Mucosa of stomach (tissue), 1 donor: Measurements from ENCODE around the gene ZER1.

Experiments used
- H3K27me3 ChIP-seq: one replicate; pipeline ENCODE4 v1.7.0; 2013; ENCODE audit warnings: mild to moderate bottlenecking, low read length; ENCODE audit not compliant: control insufficient read depth, insufficient read depth
- H3K36me3 ChIP-seq: one replicate; pipeline ENCODE4 v1.7.0; 2013; ENCODE audit warnings: low read length; ENCODE audit not compliant: control insufficient read depth, insufficient read depth
- H3K4me1 ChIP-seq: one replicate; pipeline ENCODE4 v1.7.0; 2013; ENCODE audit warnings: mild to moderate bottlenecking, low read length; ENCODE audit not compliant: control insufficient read depth, insufficient read depth
- H3K4me3 ChIP-seq: one replicate; pipeline ENCODE4 v1.7.0; 2013; ENCODE audit warnings: low read length
- H3K9ac ChIP-seq: one replicate; pipeline ENCODE4 v1.7.0; 2013; ENCODE audit warnings: mild to moderate bottlenecking, low read length, moderate library complexity
- H3K9me3 ChIP-seq: one replicate; pipeline ENCODE4 v1.7.0; 2013; ENCODE audit warnings: mild to moderate bottlenecking, low read length, moderate library complexity; ENCODE audit not compliant: control insufficient read depth
- donor health status: Pancreatic carcinoma.

ZER1 gene

DNA sequence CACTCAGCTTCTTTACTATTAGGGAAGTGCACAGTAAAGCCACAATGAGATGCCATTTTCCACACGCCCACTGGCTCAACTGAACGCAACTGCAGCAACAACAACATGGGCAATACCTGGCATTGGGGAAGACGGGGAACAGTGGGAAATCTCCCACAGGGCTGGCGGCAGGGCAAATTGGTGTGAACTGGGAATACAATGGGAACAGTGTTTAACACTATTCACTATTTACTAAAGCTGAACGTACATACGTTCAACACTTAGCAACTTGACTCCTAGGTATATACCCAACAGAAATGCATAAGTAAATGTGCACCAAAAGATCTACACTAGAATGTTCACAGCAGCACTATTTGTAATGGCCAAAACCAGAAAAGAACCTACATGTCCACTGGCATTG, 14.1 kb downstream of the ZER1 start:
- H3K4me3 ChIP-seq, result no peak overlapping the region
- H3K36me3 ChIP-seq, result peaks cover 7% of the 10 kb centered on the region
- no peak overlapping the region for H3K9ac ChIP-seq
- H3K4me1 ChIP-seq, result no peaks in the 10 kb centered on the region
- no peaks in the 10 kb centered on the region for H3K9me3 ChIP-seq
- no peaks in the 10 kb centered on the region for H3K27me3 ChIP-seq

DNA sequence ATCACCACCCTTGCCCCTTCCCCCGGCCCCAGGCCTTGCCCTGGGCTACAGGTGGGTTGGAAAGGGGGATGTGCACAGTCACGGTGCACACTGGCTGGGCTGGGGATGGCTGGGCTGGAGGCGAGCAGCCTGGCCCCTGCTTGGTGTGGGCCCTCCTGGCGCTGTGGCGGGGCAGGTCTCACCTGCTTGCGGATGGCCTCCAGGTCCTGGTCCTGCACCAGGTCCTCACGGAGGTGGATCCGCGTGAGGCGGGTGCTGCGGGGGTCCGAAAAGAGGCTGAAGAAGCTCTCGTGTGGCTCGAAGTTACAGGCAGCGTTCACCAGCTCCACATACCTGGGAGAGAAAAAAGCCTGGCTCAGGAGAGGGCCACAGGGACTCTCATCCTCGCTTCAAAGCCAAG, 18.1 kb downstream of the ZER1 start:
- Histone ChIP-seq H3K9ac (no peak overlapping the region), H3K36me3 (peaks cover 10% of the 10 kb centered on the region), H3K9me3 (no peaks in the 10 kb centered on the region), H3K27me3 (no peaks in the 10 kb centered on the region), H3K4me3 (no peak overlapping the region), H3K4me1 (no peaks in the 10 kb centered on the region)

DNA sequence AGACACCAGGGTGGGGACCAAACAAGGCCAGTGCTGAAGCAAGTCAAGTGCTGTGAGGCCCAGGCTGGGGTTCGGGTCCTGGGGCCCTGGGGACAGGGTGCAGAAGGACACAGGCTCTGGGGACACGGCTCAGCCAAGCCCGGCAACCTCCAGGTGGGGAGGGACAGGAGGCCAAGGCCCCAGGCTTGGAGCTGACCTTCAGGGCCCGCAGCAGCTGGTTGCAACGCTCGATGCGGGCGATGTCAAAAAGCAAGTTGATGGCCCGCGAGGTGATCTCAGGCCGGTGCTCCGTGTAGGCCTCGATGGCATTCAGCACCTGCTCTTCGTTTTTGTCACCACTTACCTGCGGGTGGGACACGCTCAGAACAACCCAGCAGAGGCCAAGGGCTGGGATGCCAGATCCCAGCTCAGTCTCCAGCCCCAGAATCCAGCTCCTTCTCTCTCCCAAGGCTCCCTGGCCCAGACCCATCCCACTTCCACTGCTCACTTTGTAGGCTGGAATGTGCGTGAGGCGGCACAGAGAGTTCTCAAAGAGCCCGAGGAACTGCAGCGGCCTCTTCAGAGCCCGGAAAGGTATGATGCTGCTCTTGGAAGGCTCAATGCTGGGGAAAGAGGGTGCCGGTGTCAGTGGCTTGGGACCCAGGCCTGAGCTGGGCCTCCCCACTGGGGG, 20.7 kb downstream of the ZER1 start:
- Histone ChIP-seq H3K9ac (no peak overlapping the region), H3K27me3 (no peaks in the 10 kb centered on the region), H3K36me3 (peaks cover 10% of the 10 kb centered on the region), H3K4me1 (no peaks in the 10 kb centered on the region), H3K4me3 (no peak overlapping the region), H3K9me3 (no peaks in the 10 kb centered on the region)

DNA sequence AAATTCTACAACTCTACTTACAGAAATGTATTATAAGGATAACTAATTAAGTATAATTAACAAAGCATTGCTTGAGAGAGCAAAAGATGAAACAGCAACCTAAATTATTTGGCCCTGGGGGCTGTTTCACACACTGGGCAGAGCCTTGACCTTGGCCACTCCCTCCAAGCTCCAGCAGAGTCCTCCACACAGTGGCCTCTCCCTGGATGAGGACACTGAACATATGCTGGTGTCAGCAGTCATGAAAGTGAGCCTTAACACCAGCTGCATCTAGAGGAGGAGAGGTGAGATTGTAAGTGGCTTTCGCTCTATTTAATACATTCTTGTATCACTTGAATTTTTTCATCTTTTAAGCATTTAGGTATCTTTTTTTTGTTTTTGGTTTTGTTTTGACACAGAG, 24.5 kb downstream of the ZER1 start:
- Histone ChIP-seq H3K4me3 (no peak overlapping the region), H3K9ac (no peak overlapping the region), H3K4me1 (no peaks in the 10 kb centered on the region), H3K9me3 (no peaks in the 10 kb centered on the region), H3K27me3 (no peaks in the 10 kb centered on the region), H3K36me3 (no peaks in the 10 kb centered on the region)

DNA sequence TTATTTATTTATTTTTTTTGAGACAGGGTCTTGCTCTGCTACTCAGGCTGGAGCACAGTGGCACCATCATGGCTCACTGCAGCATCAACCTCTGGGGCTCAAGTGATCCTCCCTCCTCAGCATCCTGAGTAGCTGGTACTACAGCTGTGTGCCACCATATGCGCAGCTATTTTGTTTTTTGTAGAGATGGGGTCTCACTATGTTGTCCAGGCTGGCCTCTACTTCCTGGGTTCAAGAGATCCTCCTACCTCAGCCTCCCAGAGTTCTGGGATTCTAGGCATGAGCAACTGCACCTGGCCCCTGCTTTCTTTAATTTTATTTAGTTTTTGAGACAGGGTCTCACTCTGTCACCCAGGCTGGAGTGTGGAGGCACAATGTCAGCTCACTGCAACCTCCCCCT, 28.3 kb downstream of the ZER1 start:
- no peak overlapping the region for H3K4me3 ChIP-seq
- H3K36me3 ChIP-seq, result peaks cover 4% of the 10 kb centered on the region
- no peak overlapping the region for H3K9ac ChIP-seq
- H3K27me3 ChIP-seq, result no peaks in the 10 kb centered on the region
- no peaks in the 10 kb centered on the region for H3K4me1 ChIP-seq
- no peaks in the 10 kb centered on the region for H3K9me3 ChIP-seq

DNA sequence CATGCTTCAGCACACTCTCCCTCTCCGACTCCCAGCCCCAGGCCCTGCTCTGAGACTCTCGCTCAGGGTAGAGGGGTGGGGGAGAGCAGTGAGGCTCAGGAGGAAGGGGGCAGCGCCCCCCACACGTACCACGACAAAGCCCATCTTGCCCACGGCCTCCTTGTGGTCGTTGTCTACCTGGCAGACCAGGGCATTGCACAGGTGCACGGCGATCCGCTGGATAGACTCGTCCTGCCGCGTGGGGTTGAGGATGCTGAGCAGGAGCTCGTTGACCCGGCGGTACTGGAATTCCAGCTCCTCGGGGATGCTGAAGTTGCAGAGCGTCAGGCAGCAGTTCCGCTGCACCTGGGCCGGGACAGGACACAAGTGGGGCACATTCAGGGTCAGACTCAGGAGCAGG, 29.3 kb downstream of the ZER1 start:
- Histone ChIP-seq H3K27me3 (no peaks in the 10 kb centered on the region), H3K4me1 (no peaks in the 10 kb centered on the region), H3K36me3 (peaks cover 4% of the 10 kb centered on the region), H3K9ac (no peak overlapping the region), H3K4me3 (no peak overlapping the region), H3K9me3 (no peaks in the 10 kb centered on the region)

DNA sequence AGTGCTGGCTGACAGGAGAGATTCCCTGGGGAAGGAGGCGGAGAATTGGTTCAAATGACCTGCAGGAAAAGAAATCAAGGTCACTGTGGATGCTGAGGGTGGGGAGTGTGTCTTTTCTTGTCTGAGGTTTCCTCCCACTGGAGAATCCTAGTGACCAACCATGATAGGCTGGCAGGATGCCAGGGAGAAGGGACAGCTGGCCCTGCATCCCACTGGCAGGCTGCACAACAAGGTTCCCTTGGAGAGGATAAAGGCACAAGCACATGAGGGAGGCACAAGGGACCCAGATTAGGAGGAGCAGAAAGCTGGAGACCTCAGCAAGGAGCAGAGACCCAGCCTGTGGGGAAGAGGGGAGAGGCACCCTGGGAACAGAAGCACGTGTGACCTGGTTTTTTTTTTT, 36.4 kb downstream of the ZER1 start:
- no peak overlapping the region for H3K4me3 ChIP-seq
- H3K9me3 ChIP-seq, result no peaks in the 10 kb centered on the region
- H3K9ac ChIP-seq, result no peak overlapping the region
- peaks cover 4% of the 10 kb centered on the region for H3K36me3 ChIP-seq
- no peaks in the 10 kb centered on the region for H3K27me3 ChIP-seq
- no peaks in the 10 kb centered on the region for H3K4me1 ChIP-seq

DNA sequence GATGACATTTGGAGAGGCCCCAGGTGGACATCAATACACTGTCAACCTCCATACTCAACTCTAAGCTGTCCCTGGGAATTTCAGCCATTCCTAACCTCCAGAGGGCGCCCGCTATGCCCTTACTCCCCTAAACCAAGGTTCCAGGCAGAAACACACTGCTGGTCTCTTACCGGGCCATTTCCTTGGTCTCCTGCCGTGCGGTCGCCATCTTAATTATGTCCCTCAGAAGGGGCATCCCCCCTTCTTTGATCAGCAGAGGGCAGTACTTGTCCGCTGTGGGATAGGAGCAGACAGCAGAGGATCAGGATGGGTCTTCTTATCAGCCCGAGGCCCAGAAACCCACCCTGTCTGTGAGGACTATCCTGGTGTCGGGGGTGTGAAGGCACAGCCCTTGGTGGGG, 38.5 kb downstream of the ZER1 start:
- Histone ChIP-seq H3K9ac (no peak overlapping the region), H3K4me1 (no peaks in the 10 kb centered on the region), H3K27me3 (no peaks in the 10 kb centered on the region), H3K4me3 (no peak overlapping the region), H3K36me3 (no peaks in the 10 kb centered on the region), H3K9me3 (no peaks in the 10 kb centered on the region)

DNA sequence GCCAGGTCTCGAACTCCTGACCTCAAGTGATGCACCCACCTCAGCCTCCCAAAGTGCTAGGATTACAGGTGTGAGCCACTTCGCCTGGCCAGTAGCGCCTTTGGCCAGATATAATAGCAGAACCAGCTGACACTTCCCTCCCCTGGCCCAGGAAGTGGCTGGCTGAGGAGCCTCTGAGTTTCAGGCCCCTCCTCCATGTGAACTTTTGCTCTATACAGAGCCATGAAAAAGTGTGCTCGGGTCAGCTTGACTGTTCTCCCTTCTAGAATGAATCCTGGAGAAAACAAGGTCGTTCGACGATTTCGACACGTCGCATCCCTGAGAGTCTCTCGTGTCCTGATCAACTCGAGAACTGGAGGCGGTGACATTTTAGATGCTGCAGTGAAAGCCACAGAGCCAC, 39.2 kb downstream of the ZER1 start:
- no peaks in the 10 kb centered on the region for H3K36me3 ChIP-seq
- no peak overlapping the region for H3K9ac ChIP-seq
- no peaks in the 10 kb centered on the region for H3K4me1 ChIP-seq
- H3K27me3 ChIP-seq, result no peaks in the 10 kb centered on the region
- no peaks in the 10 kb centered on the region for H3K9me3 ChIP-seq
- H3K4me3 ChIP-seq, result no peak overlapping the region

DNA sequence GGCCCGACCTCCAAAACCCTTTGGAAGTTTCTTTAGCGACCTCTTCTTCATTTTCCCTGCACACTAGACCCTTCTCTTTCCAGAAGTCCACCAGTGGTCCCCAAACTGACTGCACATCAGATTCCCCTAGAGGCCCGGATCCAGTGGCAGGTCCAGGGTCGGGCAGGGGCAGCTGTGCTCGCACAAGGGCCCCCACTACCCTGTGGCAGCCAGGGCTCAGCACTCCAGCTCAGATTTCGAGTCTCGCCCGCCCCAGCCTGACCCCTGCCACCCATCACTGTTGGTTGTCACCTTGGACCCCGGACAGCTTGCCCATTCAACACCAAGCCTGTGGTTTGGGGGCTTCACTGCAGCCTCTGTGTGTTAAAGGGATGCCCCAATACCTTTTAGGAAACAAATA, 40.0 kb downstream of the ZER1 start:
- Histone ChIP-seq H3K36me3 (no peaks in the 10 kb centered on the region), H3K4me3 (no peak overlapping the region), H3K4me1 (no peaks in the 10 kb centered on the region), H3K27me3 (no peaks in the 10 kb centered on the region), H3K9ac (no peak overlapping the region), H3K9me3 (no peaks in the 10 kb centered on the region)

DNA sequence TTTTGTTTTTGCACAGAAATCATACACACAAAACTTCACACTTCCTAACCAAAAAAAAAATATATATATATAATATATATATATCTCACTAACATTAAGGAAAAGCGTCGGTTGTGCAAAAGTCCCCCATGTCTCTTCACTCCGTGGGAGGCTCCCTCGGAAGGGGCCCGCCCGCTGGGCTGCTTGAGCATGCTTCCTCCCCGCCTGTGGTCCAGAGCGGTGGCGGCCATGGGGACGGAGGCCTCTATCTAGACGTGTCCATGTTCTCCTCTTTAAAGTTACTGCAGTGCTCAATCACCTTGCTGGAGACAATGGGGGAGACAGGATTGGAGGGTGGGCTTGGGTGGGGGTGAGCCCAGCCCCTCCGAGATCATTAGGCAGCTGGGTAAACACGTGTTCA, 40.6 kb downstream of the ZER1 start:
- H3K36me3 ChIP-seq, result no peaks in the 10 kb centered on the region
- H3K4me1 ChIP-seq, result no peaks in the 10 kb centered on the region
- H3K4me3 ChIP-seq, result no peak overlapping the region
- no peaks in the 10 kb centered on the region for H3K27me3 ChIP-seq
- H3K9ac ChIP-seq, result no peak overlapping the region
- no peaks in the 10 kb centered on the region for H3K9me3 ChIP-seq

DNA sequence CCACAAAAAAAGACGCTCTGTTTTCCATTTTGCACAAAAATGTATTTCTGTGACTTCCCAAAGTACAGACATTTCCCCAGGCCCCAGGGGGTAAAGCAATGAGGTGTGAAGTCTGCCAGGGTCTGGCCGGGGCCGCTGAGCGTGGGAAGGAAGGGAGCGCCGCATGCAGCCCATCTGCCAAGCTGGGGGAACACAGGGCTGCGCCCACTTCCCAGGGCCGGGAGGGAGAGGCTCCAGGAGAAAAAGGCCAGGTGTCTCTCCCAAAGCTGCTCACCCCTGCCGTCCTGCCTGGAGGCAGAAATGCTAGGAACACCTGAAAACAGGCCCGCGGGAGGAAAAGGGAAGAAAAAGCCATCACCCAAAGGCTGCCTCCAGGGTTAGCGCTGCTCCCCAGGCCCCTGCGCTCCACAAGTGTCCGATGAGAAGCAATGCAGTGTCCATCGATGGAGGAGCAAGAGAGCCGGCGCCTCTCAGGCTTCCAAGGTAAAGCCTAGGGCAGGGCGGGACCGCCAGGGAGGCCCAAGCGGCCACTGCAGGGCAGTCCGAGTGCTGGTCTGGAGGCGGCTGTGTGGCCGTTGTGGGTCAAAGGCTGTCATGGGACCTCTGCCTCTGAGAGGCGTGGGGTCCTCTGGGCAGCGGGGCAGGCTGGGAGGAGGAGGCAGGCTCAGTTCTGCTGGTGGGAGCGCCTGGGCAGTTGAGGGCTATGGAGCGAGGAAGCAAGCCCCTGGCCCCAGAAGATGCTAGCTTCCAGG, 41.8 kb downstream of the ZER1 start:
- Histone ChIP-seq H3K27me3 (no peaks in the 10 kb centered on the region), H3K4me3 (no peak overlapping the region), H3K4me1 (peaks cover 2% of the 10 kb centered on the region), H3K9ac (no peak overlapping the region), H3K36me3 (no peaks in the 10 kb centered on the region), H3K9me3 (no peaks in the 10 kb centered on the region)
